ENCODE measurements around the gene ADPRHL1.

ADPRHL1 gene

GRCh38 chr13:113458253-113459065, 5.2 kb upstream of the ADPRHL1 start:
- TF ChIP-seq CTCF (conservative IDR thresholded peaks at IDR 0.05; ENCODE audit: low read depth), result 0 out of 2 replicates have a peak, but pooled peaks have one; percentile 12
- no peak for DNase-seq (ENCODE audit: low spot score)
- ChIA-PET CTCF (interaction anchor here (0.6 to 1.1 kb wide), 2 partner anchors 208 to 425 kb away, joined by 3 to 4 read pairs; no protein-coding TSS in a partner anchor), POLR2A (ENCODE audit: low non-redundant PET) (no interaction called here)
- no peak overlapping the region for H3K27ac ChIP-seq

GRCh38 chr13:113457510-113457909, 4.2 kb upstream of the ADPRHL1 start:
- ChIA-PET POLR2A (ENCODE audit: low non-redundant PET) (no interaction called here), CTCF (interaction anchor here (0.6 to 1.1 kb wide), 2 partner anchors 209 to 424 kb away, joined by 3 to 4 read pairs; no protein-coding TSS in a partner anchor)
- no peak for TF ChIP-seq CTCF (conservative IDR thresholded peaks at IDR 0.05; ENCODE audit: low read depth)
- DNase-seq (ENCODE audit: low spot score), result no peak
- no peak overlapping the region for H3K27ac ChIP-seq

GRCh38 chr13:113456116-113456702, 2.9 kb upstream of the ADPRHL1 start:
- no peak for DNase-seq (ENCODE audit: low spot score)
- CTCF ChIA-PET, result no interaction called here
- POLR2A ChIA-PET (ENCODE audit: low non-redundant PET), result no interaction called here
- H3K27ac ChIP-seq, result no peak overlapping the region
- TF ChIP-seq CTCF (conservative IDR thresholded peaks at IDR 0.05; ENCODE audit: low read depth), result no peak

- no peak overlapping the region for H3K27ac ChIP-seq
- DNase-seq (ENCODE audit: low spot score), result no peak
- ChIA-PET POLR2A (ENCODE audit: low non-redundant PET) (no interaction called here), CTCF (no interaction called here)
- TF ChIP-seq CTCF (conservative IDR thresholded peaks at IDR 0.05; ENCODE audit: low read depth), result no peak
Observed at GRCh38 chr13:113455384-113455783, 2.1 kb upstream of the ADPRHL1 start.

- no peak overlapping the region for H3K27ac ChIP-seq
- ChIA-PET CTCF (no interaction called here), POLR2A (ENCODE audit: low non-redundant PET) (no interaction called here)
- DNase-seq (ENCODE audit: low spot score), result no peak
- no peak for TF ChIP-seq CTCF (conservative IDR thresholded peaks at IDR 0.05; ENCODE audit: low read depth)
Observed at GRCh38 chr13:113454936-113455335, 1.6 kb upstream of the ADPRHL1 start.

- ChIA-PET CTCF (interaction anchor here (1.0 kb wide), 1 partner anchor 417 kb away, joined by 3 read pairs; no protein-coding TSS in a partner anchor), POLR2A (ENCODE audit: low non-redundant PET) (no interaction called here)
- no peak for DNase-seq (ENCODE audit: low spot score)
- no peak overlapping the region for H3K27ac ChIP-seq
- TF ChIP-seq CTCF (conservative IDR thresholded peaks at IDR 0.05; ENCODE audit: low read depth), result no peak
Observed at GRCh38 chr13:113452466-113452865, 822 bp downstream of the ADPRHL1 start.

Measured in RWPE1 (cell line).